T-helper 1 cell (primary cell): ENCODE measurements around the gene STAT5A.
A peak's percentile ranks its signal among the peaks of the same experiment; 100 is the strongest.
"Not testable (repeated sequence)": the region's sequence is repeated elsewhere in the genome, so short reads cannot be mapped to it uniquely, and the experiment has no call there.

Source experiments
- DNase-seq, 5 donors: peaks; one replicate each; pipeline ENCODE4 v3.0.0-alpha.2; 2012 to 2020

STAT5A gene

GRCh38 chr17:42308446-42308845 lies 20.1 kb downstream of the STAT5A start:
- no peak for DNase-seq

- DNase-seq = no peak
Observed at GRCh38 chr17:42309142-42309541, 20.8 kb downstream of the STAT5A start.

- no peak for DNase-seq
Observed at GRCh38 chr17:42309986-42310786, 21.9 kb downstream of the STAT5A start.

- DNase-seq = no peak
Observed at GRCh38 chr17:42310787-42311215, 22.5 kb downstream of the STAT5A start.

GRCh38 chr17:42311240-42312034 lies 23.1 kb downstream of the STAT5A start:
- no peak for DNase-seq

- no peak for DNase-seq
Observed at GRCh38 chr17:42312035-42312284, 23.7 kb downstream of the STAT5A start.

- peak; percentile 53 to 79 (median 70) for DNase-seq
Observed at GRCh38 chr17:42312285-42313130, 24.2 kb downstream of the STAT5A start.

- DNase-seq = no peak
Observed at GRCh38 chr17:42313389-42313772, 25.1 kb downstream of the STAT5A start.

GRCh38 chr17:42313773-42314566 lies 25.7 kb downstream of the STAT5A start:
- DNase-seq = no peak

- DNase-seq = no peak
Observed at GRCh38 chr17:42315402-42316156, 27.3 kb downstream of the STAT5A start.

- no peak for DNase-seq
Observed at GRCh38 chr17:42316755-42317154, 28.5 kb downstream of the STAT5A start.

GRCh38 chr17:42317266-42317845 lies 29.1 kb downstream of the STAT5A start:
- no peak for DNase-seq

- not testable (repeated sequence) for DNase-seq
Observed at GRCh38 chr17:42317967-42318366, 29.7 kb downstream of the STAT5A start.

GRCh38 chr17:42321555-42321954 lies 33.3 kb downstream of the STAT5A start:
- DNase-seq = no peak

- DNase-seq = peak; percentile 88 to 97 (median 90)
Observed at GRCh38 chr17:42322382-42323267, 34.3 kb downstream of the STAT5A start.

- no peak for DNase-seq
Observed at GRCh38 chr17:42323268-42323773, 35.0 kb downstream of the STAT5A start.

- DNase-seq = no peak
Observed at GRCh38 chr17:42325026-42325425, 36.7 kb downstream of the STAT5A start.

- DNase-seq = no peak
Observed at GRCh38 chr17:42329025-42329976, 41.0 kb downstream of the STAT5A start.

- no peak for DNase-seq
Observed at GRCh38 chr17:42333053-42333452, 44.8 kb downstream of the STAT5A start.
